Neural crest cell (in vitro differentiated cells): ENCODE results near the gene HBB. TPM values are rescaled to one million over a fixed set of nuclear protein-coding genes. Genes with fewer than 3 reads are reported as not detected.
A peak's percentile ranks its signal among the peaks of the same experiment; 100 is the strongest.

Experiments used
- DNase-seq: peaks from one replicate; pipeline ENCODE4 v3.0.0; 2021; ENCODE audit warnings: low read depth, mixed read lengths, low spot score
- H3K27ac Mint-ChIP-seq: one replicate; pipeline ENCODE4 v1.8.0; 2021; ENCODE audit warnings: mild to moderate bottlenecking, mixed read lengths; ENCODE audit not compliant: unreplicated experiment
- H3K27me3 Mint-ChIP-seq: 2 replicates; pipeline ENCODE4 v1.8.0; 2021; ENCODE audit warnings: low read depth, mild to moderate bottlenecking, mixed read lengths
- H3K36me3 Mint-ChIP-seq: 2 replicates; pipeline ENCODE4 v1.8.0; 2021; ENCODE audit warnings: low read depth, mild to moderate bottlenecking, mixed read lengths
- H3K4me1 Mint-ChIP-seq: 2 replicates; pipeline ENCODE4 v1.8.0; 2021; ENCODE audit warnings: mixed read lengths
- H3K4me3 Mint-ChIP-seq: one replicate; pipeline ENCODE4 v1.8.0; 2021; ENCODE audit warnings: mild to moderate bottlenecking, mixed read lengths
- H3K9me3 Mint-ChIP-seq: 2 replicates; pipeline ENCODE4 v1.8.0; 2021; ENCODE audit warnings: mixed read lengths
- total RNA-seq: library from RNA; stranded (reverse); gene quantifications from 2 replicates; pipeline ENCODE4 v1.2.1, GENCODE V29; 2021
- TF ChIP-seq, protein P1 (sequence below): fragments of 200-600 bp; sonication (generic); conservative IDR thresholded peaks from 2 replicates; pipeline ENCODE4 v1.5.0; 2021; ENCODE audit warnings: antibody characterized with exemption, mild to moderate bottlenecking

Gene HBB
- total RNA-seq, 1 donor from 2014 or later: not detected

DNA sequence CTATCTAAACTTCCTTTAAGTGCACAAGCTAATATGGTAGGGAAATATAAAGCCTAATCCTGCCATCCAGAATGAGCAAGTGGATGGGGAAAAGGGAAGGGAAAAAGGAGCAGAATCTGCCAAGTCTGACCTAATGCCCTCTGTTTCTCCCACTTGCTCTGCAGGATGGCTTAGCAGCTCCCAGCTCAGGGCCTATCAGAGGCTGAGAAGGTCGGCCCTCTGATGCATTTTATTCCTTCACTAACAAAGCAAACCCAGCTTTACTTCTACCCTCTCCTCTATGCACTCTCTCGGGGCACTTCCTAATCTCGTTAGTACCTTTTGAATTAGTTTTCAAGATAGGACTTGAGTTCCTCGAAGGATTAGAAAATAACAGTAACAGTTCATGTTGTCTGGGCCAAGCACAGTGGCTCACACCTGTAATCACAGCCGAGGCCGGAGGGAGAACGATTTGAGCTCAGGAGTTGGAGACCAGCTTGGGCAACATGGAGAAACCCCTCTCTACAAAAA, 16.4 kb downstream of the HBB start:
- no peaks in the 10 kb centered on the region for H3K27me3 Mint-ChIP-seq
- DNase-seq: no peak
- TF ChIP-seq, protein P1, sequence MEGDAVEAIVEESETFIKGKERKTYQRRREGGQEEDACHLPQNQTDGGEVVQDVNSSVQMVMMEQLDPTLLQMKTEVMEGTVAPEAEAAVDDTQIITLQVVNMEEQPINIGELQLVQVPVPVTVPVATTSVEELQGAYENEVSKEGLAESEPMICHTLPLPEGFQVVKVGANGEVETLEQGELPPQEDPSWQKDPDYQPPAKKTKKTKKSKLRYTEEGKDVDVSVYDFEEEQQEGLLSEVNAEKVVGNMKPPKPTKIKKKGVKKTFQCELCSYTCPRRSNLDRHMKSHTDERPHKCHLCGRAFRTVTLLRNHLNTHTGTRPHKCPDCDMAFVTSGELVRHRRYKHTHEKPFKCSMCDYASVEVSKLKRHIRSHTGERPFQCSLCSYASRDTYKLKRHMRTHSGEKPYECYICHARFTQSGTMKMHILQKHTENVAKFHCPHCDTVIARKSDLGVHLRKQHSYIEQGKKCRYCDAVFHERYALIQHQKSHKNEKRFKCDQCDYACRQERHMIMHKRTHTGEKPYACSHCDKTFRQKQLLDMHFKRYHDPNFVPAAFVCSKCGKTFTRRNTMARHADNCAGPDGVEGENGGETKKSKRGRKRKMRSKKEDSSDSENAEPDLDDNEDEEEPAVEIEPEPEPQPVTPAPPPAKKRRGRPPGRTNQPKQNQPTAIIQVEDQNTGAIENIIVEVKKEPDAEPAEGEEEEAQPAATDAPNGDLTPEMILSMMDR: no peak
- no peak overlapping the region for H3K4me3 Mint-ChIP-seq
- H3K27ac Mint-ChIP-seq: no peak overlapping the region
- peaks cover 4% of the 10 kb centered on the region for H3K9me3 Mint-ChIP-seq
- no peaks in the 10 kb centered on the region for H3K36me3 Mint-ChIP-seq
- H3K4me1 Mint-ChIP-seq: no peaks in the 10 kb centered on the region

DNA sequence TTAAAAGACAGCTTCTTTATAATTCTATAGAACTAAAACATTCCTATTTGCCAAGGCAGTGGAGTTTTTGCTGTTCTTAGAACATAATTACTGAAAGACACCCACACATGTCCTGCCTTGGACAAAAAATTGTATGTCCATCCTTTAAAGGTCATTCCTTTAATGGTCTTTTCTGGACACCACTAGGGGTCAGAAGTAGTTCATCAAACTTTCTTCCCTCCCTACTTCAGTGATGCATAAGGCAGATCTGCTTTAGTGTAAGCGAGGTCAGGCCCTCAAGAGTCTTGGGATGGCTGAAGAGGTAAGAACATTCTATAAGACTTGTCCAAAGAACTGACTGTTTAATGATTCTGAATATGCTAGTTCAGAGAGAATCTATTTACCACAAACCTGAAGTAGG, 22.1 kb downstream of the HBB start:
- TF ChIP-seq, protein P1: peak; percentile 66
- no peaks in the 10 kb centered on the region for H3K9me3 Mint-ChIP-seq
- H3K27me3 Mint-ChIP-seq: no peaks in the 10 kb centered on the region
- no peaks in the 10 kb centered on the region for H3K36me3 Mint-ChIP-seq
- no peak for DNase-seq
- H3K4me1 Mint-ChIP-seq: peaks cover 14% of the 10 kb centered on the region
- H3K4me3 Mint-ChIP-seq: no peak overlapping the region
- no peak overlapping the region for H3K27ac Mint-ChIP-seq

DNA sequence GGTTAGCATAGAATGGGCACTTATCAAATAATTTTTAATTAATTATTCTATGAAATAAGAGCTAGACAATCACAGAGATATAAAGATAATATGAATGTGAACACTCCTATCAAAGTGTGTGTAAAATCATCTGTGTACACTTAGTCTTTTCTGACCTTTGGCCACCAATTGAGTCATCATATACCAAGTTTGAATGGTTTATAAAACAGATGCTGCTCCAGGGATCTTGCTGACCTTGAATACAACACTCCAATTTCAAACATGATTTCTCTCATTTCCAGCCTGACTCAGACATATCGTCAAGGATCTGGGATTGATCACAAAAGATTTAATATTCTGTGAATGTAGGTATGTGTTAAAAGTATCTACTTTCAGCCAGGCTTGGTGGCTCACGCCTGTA, 23.5 kb downstream of the HBB start:
- H3K27me3 Mint-ChIP-seq: no peaks in the 10 kb centered on the region
- H3K9me3 Mint-ChIP-seq: no peaks in the 10 kb centered on the region
- H3K4me3 Mint-ChIP-seq: no peak overlapping the region
- no peaks in the 10 kb centered on the region for H3K36me3 Mint-ChIP-seq
- DNase-seq: no peak
- TF ChIP-seq, protein P1: no peak
- H3K4me1 Mint-ChIP-seq: peaks cover 14% of the 10 kb centered on the region
- H3K27ac Mint-ChIP-seq: no peak overlapping the region

DNA sequence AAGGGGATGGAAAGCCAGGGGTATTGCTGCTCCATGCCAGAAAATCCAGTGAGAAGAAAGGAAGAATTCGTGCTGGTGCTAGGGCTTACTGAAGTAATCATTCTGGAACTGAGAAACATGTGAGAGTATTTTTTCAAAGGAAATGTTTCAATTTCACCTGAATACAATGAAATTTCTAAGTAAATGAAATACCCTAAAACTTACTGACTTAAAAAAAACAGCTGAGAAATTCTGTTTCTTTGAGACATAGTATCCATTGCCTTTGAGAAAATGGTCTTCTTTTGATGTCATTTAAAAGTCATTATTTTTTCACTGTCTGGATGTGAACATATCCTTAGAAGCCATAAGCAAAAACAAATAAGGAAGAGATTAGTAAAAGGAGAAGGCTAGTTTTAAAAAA, 26.3 kb downstream of the HBB start, which contains the start of gene OR51V1:
Gene OR51V1, minus strand, starts transcription at position 101 of the 400 bp plus-strand sequence. Its CDS starts 0 bp downstream, at position 101.
- H3K27me3 Mint-ChIP-seq: no peaks in the 10 kb centered on the region
- H3K9me3 Mint-ChIP-seq: no peaks in the 10 kb centered on the region
- no peak within 1 kb of the TSS for H3K27ac Mint-ChIP-seq
- no peak within 1 kb of the TSS for H3K4me3 Mint-ChIP-seq
- DNase-seq: no peak
- peaks cover 14% of the 10 kb centered on the region for H3K4me1 Mint-ChIP-seq
- no peaks in the 10 kb centered on the region for H3K36me3 Mint-ChIP-seq
- TF ChIP-seq, protein P1: no peak

DNA sequence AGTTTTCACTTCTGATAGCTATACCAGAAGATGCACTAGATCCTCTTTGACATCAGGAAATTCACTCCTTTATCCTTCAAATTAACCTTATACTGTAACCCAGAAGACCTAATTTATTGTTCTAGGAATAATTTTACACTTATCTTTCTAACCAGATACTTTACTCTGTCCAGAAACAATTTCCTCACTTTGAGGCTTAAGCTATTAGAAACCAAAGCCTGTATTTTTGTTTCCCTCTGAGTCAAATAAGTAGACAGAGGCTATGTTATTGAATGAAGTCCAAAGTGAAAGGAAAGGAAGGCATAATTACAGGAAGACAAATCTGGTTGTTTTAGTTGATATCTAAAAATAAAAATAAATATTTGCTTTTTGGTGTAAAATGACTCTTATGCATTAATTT, 28.6 kb downstream of the HBB start:
- TF ChIP-seq, protein P1: no peak

More for the DNA sequence above, 28.6 kb downstream of the HBB start:
- Mint-ChIP-seq H3K27me3 (no peaks in the 10 kb centered on the region), H3K9me3 (no peaks in the 10 kb centered on the region), H3K4me1 (peaks cover 14% of the 10 kb centered on the region), H3K36me3 (no peaks in the 10 kb centered on the region), H3K4me3 (no peak overlapping the region), H3K27ac (no peak overlapping the region)
- DNase-seq: no peak
